Right atrium auricular region (tissue), 2 donors: ENCODE data around the gene QRICH1. TPM values are rescaled to one million over a fixed set of nuclear protein-coding genes. Genes with fewer than 3 reads are reported as not detected.

Source experiments
- DNase-seq: peaks from one replicate; pipeline ENCODE4 v3.0.0-alpha.2; 2019; ENCODE audit warnings: low spot score
- H3K27ac ChIP-seq, 2 donors: fragments of 200-600 bp; sonication (generic); 1 replicate in 1 of 2; 2 replicates in 1 of 2; pipeline ENCODE4 v1.5.1; 2016 to 2019
- H3K27me3 ChIP-seq, 2 donors: fragments of 200-600 bp; sonication (generic); one replicate each; pipeline versions ENCODE4 v1.5.1 to v1.6.0; 2017 to 2019
- H3K36me3 ChIP-seq: fragments of 200-600 bp; sonication (generic); one replicate; pipeline ENCODE4 v1.5.1; 2016
- H3K4me1 ChIP-seq, 2 donors: fragments of 200-600 bp; sonication (generic); one replicate each; pipeline versions ENCODE4 v1.5.1 to v1.6.0; 2017 to 2019
- H3K4me3 ChIP-seq, 2 donors: fragments of 200-600 bp; sonication (generic); 1 replicate in 1 of 2; 2 replicates in 1 of 2; pipeline ENCODE4 v1.5.1; 2017 to 2019; ENCODE audit warnings: mild to moderate bottlenecking in 1 of 2, moderate library complexity in 1 of 2
- H3K9me3 ChIP-seq, 2 donors: fragments of 200-600 bp; sonication (generic); one replicate each; pipeline ENCODE4 v1.5.1; 2019
- total RNA-seq, 2 donors: library from RNA; depleted of rRNA; stranded (reverse); fragments of >200 nt; gene quantifications; one replicate each; pipeline ENCODE4 v1.1.0, GENCODE V29; 2016
- TF ChIP-seq, protein P1 (sequence below), 2 donors: fragments of 200-600 bp; sonication (generic); IDR thresholded peaks; one replicate each; pipeline ENCODE4 v1.5.1; 2019; ENCODE audit warnings: antibody characterized with exemption in 2 of 2

Gene QRICH1, protein sequence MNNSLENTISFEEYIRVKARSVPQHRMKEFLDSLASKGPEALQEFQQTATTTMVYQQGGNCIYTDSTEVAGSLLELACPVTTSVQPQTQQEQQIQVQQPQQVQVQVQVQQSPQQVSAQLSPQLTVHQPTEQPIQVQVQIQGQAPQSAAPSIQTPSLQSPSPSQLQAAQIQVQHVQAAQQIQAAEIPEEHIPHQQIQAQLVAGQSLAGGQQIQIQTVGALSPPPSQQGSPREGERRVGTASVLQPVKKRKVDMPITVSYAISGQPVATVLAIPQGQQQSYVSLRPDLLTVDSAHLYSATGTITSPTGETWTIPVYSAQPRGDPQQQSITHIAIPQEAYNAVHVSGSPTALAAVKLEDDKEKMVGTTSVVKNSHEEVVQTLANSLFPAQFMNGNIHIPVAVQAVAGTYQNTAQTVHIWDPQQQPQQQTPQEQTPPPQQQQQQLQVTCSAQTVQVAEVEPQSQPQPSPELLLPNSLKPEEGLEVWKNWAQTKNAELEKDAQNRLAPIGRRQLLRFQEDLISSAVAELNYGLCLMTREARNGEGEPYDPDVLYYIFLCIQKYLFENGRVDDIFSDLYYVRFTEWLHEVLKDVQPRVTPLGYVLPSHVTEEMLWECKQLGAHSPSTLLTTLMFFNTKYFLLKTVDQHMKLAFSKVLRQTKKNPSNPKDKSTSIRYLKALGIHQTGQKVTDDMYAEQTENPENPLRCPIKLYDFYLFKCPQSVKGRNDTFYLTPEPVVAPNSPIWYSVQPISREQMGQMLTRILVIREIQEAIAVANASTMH
- total RNA-seq = 10 to 100 TPM; 39.1 to 46.8 TPM

DNA sequence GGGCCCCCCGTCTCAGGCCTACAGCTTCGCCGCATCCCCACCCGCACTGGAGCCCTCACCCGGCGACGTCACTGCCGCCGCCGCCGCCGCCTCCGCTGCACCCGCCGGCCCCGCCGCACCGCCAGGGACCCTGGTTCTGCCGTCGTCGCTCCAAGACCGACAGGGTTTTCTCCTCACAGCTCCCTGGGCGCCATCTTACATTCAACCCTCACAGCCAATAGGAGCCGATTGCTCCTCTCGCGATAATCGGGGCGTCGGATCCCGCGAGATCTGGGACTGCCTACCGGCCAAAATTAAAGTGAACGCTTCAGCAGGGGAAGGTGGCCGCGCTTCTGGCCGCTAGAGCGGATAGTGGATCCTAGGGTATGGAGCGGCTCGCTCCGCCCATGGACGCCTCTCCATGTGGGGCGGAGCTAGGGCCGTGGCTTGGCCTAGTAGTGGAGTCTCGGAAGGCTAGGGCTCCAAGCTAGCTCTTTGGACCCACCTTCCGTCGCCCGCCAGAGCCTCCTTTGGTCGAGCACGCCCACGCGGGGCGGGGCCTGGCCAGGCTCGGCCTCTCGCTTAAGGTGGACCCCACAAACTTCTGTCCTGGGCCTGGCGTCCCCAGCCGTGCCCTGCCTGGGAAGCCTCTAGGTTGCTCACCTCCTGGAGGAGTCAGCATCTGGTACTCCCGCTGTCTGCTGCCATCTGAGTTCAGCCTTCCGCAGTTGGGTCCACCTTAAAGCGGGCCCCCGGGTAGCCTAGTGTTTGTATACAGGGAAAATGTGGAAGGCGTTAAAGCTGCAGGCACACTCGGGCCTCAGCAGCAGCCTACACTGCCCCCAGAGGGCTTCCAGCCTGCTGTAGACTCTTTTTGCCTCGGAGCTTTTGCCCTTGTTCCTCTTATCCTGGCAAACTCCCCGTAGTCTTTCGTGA is at the start of gene QRICH1:
Gene QRICH1 (minus strand): TSS at position 219 of the 915 bp plus-strand sequence. CDS start 17,054 bp downstream, outside the sequence.
- Histone ChIP-seq H3K4me1 (peaks cover 0 to 54% of the 10 kb centered on the region in 2 donors), H3K4me3 (peak within 1 kb of the TSS; percentile 87 to 99), H3K36me3 (peaks cover 21% of the 10 kb centered on the region), H3K9me3 (no peaks in the 10 kb centered on the region), H3K27me3 (no peaks in the 10 kb centered on the region), H3K27ac (peak within 1 kb of the TSS; percentile 95 to 96)
- DNase-seq = peak; percentile 98
- TF ChIP-seq, protein P1, sequence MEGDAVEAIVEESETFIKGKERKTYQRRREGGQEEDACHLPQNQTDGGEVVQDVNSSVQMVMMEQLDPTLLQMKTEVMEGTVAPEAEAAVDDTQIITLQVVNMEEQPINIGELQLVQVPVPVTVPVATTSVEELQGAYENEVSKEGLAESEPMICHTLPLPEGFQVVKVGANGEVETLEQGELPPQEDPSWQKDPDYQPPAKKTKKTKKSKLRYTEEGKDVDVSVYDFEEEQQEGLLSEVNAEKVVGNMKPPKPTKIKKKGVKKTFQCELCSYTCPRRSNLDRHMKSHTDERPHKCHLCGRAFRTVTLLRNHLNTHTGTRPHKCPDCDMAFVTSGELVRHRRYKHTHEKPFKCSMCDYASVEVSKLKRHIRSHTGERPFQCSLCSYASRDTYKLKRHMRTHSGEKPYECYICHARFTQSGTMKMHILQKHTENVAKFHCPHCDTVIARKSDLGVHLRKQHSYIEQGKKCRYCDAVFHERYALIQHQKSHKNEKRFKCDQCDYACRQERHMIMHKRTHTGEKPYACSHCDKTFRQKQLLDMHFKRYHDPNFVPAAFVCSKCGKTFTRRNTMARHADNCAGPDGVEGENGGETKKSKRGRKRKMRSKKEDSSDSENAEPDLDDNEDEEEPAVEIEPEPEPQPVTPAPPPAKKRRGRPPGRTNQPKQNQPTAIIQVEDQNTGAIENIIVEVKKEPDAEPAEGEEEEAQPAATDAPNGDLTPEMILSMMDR (IDR thresholded peaks at IDR 0.05) = peak; percentile 12 to 63

DNA sequence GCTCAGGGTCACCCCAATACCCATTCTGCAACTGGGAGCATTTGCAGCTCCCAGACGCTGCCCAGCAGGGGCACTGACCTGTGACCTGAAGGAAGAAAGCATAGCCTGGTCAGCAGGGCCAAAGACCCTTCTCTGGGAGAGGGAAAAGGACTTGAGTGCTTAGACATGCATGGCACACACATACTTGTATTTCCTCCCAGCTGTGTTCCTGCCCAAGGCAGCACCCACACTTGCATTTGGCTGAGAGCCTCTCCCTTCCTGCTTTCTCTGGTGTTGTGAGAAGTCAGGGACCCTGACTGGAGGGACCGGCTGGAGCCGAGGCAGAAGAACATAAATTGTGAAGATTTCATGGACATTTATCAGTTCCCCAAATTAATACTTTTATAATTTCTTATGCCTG is 46.2 kb upstream of the QRICH1 start:
- H3K9me3 ChIP-seq = no peaks in the 10 kb centered on the region
- no peaks in the 10 kb centered on the region for H3K4me1 ChIP-seq
- no peaks in the 10 kb centered on the region for H3K27me3 ChIP-seq
- no peak for DNase-seq
- TF ChIP-seq, protein P1 (IDR thresholded peaks at IDR 0.05) = no peak
- H3K4me3 ChIP-seq = no peak overlapping the region
- H3K36me3 ChIP-seq = no peaks in the 10 kb centered on the region
- no peak overlapping the region for H3K27ac ChIP-seq

DNA sequence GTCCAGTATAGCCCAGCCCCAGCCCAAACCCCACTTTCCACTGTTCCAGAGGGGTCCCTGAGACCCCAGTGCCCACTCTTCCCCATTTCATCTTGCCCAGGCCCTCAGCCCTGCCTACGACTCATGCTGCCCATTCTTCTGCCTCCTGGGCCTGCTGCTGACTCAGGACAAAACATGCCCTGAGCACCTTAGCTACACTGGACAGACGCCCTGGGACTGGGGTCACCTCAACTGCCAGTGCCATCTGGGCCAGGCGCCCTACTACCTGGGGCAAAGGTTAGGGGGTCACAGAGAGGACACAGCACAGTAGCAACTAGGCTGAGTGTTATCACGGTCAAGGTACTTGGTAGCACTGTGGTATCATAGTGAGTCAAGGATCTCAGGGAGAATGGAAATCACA is 41.6 kb upstream of the QRICH1 start:
- no peak for DNase-seq
- Histone ChIP-seq H3K9me3 (no peaks in the 10 kb centered on the region), H3K4me1 (peaks cover 0 to 19% of the 10 kb centered on the region in 2 donors), H3K36me3 (peaks cover 12% of the 10 kb centered on the region), H3K4me3 (no peak overlapping the region), H3K27me3 (no peaks in the 10 kb centered on the region), H3K27ac (no peak overlapping the region)
- TF ChIP-seq, protein P1 (IDR thresholded peaks at IDR 0.05) = no peak

DNA sequence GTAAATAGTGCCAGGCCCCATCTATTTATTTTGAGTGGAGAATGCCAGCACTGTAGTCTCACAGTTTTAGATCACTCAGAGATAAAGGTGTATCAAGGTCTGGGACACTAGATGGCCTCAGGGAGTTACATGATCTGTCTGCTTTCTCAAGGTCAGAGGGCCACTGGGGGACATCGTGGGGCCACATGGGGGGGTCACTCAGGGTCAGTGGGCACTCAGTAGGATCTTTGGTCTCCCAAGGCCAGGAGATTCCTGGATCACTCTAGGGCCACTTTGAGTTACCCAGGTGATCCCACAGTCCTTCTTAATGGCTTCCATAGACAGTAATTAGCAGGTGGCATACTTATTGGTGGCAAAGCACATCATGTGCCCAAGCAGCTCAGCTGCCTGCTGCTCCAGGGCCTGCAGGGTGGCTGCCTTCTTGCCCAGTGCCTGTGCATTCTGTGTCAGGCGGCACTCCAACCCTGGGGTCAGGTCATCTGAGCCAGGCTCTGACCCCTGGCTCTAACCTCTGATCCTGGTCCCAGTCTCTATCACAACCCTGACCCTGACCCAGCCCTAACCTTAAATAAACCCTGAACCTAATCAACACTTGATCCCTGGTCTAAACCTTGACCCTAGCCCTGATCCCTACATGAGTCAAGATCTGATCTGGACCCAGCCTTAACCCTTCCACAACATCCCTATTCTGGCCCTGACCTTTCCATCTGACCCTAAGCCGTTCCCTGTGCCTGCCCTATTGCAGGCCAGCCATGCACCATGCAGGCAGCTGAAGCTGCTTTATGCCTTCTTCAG is 40.8 kb upstream of the QRICH1 start:
- H3K4me3 ChIP-seq = peak overlapping the region in 1 of 2 donors; percentile 67
- DNase-seq = no peak

More for the DNA sequence above, 40.8 kb upstream of the QRICH1 start:
- Histone ChIP-seq H3K36me3 (peaks cover 20% of the 10 kb centered on the region), H3K9me3 (no peaks in the 10 kb centered on the region), H3K27ac (peak overlapping the region; percentile 90 to 92), H3K27me3 (no peaks in the 10 kb centered on the region), H3K4me1 (peaks cover 0 to 27% of the 10 kb centered on the region in 2 donors)
- TF ChIP-seq, protein P1 (IDR thresholded peaks at IDR 0.05) = no peak
